Left ventricle myocardium inferior (tissue), 1 donor: Measurements from ENCODE around the gene ATF7. TPM values are rescaled to one million over a fixed set of nuclear protein-coding genes. Genes with fewer than 3 reads are reported as not detected.

ENCODE experiments used
- DNase-seq: peaks from one replicate; pipeline ENCODE4 v3.0.0-alpha.2; 2020
- H3K27ac ChIP-seq: fragments of 200-600 bp; replicated peaks from 2 replicates; pipeline ENCODE4 v1.8.0; 2021
- H3K27me3 ChIP-seq: fragments of 200-600 bp; 2 replicates; pipeline ENCODE4 v1.8.0; 2021; ENCODE audit warnings: low read depth
- H3K36me3 ChIP-seq: fragments of 200-600 bp; 2 replicates; pipeline ENCODE4 v1.8.0; 2021
- H3K4me1 ChIP-seq: fragments of 200-600 bp; 2 replicates; pipeline ENCODE4 v1.8.0; 2021
- H3K4me3 ChIP-seq: fragments of 200-600 bp; 2 replicates; pipeline ENCODE4 v1.8.0; 2021; ENCODE audit warnings: mild to moderate bottlenecking, moderate library complexity
- H3K9me3 ChIP-seq: fragments of 200-600 bp; replicated peaks from 2 replicates; pipeline ENCODE4 v1.8.0; 2021
- intact Hi-C: fragments of 100-400 bp; cut with micrococcal nuclease; formaldehyde crosslinking; loops from one replicate; pipeline ENCODE4 v1.11.0; 2022
- total RNA-seq: library from RNA; stranded (reverse); fragmentation: NEBNext Ultra II Directional; extraction: Animal tissue kit (Norgen Biotek cat#: 25700); gene quantifications from one replicate; pipeline ENCODE4 v1.2.1, GENCODE V29; 2021
- TF ChIP-seq, protein P1 (sequence below): fragments of 200-600 bp; IDR thresholded peaks from 2 replicates; pipeline ENCODE4 v1.8.0; 2021; ENCODE audit warnings: antibody characterized with exemption, mild to moderate bottlenecking, borderline replicate concordance
- donor health status: DM: no; HTN: yes; CAD: no; lungs with severe emphysema.

Gene ATF7
- total RNA-seq, 1 donor from 2014 or later = 29.8 TPM

DNA sequence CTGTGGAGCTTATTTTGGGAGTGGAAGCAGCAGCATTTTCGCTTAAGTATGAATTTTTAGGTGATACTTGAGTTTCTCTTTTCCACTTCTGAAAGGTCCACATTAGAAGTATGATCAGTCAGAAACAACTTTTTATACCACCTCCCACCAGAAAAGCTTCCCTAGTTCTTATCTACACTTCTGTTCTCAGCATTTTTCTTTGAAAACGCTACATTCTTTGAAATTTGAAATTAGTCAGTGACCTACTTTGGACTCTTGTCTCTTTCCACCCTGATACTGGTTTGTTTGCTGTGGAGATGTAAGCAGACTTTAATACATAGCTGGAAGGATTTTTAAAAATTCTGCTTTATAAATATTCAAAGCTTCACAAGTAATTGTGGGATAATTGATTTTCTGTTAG lies 152.1 kb downstream of the ATF7 start:
- Histone ChIP-seq H3K4me3 (no peak overlapping the region), H3K27me3 (no peaks in the 10 kb centered on the region), H3K36me3 (peaks cover 100% of the 10 kb centered on the region), H3K4me1 (peaks cover 100% of the 10 kb centered on the region), H3K9me3 (no peaks in the 10 kb centered on the region), H3K27ac (peak overlapping the region; percentile 34)
- intact Hi-C loops = no loop called here
- TF ChIP-seq, protein P1, sequence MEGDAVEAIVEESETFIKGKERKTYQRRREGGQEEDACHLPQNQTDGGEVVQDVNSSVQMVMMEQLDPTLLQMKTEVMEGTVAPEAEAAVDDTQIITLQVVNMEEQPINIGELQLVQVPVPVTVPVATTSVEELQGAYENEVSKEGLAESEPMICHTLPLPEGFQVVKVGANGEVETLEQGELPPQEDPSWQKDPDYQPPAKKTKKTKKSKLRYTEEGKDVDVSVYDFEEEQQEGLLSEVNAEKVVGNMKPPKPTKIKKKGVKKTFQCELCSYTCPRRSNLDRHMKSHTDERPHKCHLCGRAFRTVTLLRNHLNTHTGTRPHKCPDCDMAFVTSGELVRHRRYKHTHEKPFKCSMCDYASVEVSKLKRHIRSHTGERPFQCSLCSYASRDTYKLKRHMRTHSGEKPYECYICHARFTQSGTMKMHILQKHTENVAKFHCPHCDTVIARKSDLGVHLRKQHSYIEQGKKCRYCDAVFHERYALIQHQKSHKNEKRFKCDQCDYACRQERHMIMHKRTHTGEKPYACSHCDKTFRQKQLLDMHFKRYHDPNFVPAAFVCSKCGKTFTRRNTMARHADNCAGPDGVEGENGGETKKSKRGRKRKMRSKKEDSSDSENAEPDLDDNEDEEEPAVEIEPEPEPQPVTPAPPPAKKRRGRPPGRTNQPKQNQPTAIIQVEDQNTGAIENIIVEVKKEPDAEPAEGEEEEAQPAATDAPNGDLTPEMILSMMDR = no peak
- DNase-seq = no peak

DNA sequence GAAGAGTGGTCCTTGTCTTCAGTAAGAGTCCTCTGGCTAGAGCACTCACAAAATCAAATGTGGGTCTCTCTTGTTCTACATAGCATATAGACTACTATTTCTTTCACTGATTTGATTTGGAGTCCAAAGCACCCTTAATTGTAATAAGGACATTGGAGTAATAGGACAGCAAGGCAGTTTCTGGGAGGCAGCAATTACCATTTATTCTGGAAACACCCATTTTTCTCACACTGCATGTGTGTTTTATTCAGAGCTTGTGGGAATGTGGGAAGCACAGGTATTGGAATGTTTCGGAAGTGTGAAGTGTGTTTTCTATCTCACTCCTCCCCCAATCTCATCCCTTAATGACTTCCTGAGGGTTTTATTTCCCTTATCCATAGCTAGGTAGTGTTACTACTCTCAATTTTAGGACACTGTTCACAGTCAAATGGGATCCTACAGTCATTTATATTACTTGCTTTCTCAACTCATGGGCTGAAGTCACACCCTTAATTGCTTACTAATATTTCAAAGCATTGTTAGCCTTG lies 154.1 kb downstream of the ATF7 start:
- no peaks in the 10 kb centered on the region for H3K27me3 ChIP-seq
- TF ChIP-seq, protein P1 = no peak
- no peaks in the 10 kb centered on the region for H3K9me3 ChIP-seq
- H3K4me3 ChIP-seq = no peak overlapping the region
- intact Hi-C loops = no loop called here
- peaks cover 100% of the 10 kb centered on the region for H3K36me3 ChIP-seq
- no peak for DNase-seq
- peak overlapping the region; percentile 34 for H3K27ac ChIP-seq
- H3K4me1 ChIP-seq = peaks cover 98% of the 10 kb centered on the region

DNA sequence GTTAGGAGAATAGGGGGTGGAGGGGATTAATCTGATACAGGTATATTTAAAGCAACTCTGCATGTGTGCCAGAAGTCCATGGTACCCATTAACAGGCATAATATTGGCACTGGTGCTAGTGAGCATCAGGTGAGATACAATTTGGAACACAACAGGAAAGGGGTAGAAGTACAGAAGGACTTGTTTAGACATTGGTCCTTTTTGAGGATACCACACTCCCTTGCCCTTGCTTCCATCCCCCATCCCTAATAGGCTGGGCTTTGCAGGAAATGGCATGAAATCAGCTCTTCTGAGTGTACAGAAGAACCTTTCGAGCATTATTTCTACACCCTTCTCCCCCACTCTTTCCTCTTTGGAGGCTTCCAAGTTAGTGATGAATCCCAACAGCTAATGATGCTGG lies 157.9 kb downstream of the ATF7 start:
- no peak overlapping the region for H3K4me3 ChIP-seq
- no peak for DNase-seq
- TF ChIP-seq, protein P1 = no peak
- no peaks in the 10 kb centered on the region for H3K27me3 ChIP-seq
- peaks cover 98% of the 10 kb centered on the region for H3K4me1 ChIP-seq
- peaks cover 100% of the 10 kb centered on the region for H3K36me3 ChIP-seq
- H3K27ac ChIP-seq = peak overlapping the region; percentile 69
- intact Hi-C loops = no loop called here
- no peaks in the 10 kb centered on the region for H3K9me3 ChIP-seq

DNA sequence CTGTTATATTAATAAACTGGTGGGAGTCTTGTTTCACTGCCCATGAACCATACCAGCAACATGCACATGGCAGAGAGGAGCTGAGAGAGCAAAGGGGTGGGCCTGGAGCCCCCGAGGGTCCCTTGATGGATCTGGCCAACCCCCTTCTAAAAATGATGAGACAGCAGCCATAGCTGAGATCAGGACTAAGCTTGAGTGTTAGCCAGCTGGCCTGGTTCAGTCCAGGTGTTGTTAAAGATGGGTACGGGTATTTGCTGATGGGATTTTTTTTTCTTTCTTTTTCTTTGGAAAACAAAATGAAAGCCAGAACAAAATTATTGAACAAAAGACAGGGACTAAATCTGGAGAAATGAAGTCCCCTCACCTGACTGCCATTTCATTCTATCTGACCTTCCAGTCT lies 158.3 kb downstream of the ATF7 start:
- peaks cover 100% of the 10 kb centered on the region for H3K36me3 ChIP-seq
- TF ChIP-seq, protein P1 = no peak
- intact Hi-C loops = no loop called here
- no peak overlapping the region for H3K4me3 ChIP-seq
- no peaks in the 10 kb centered on the region for H3K9me3 ChIP-seq
- no peak for DNase-seq
- H3K27me3 ChIP-seq = no peaks in the 10 kb centered on the region
- peak overlapping the region; percentile 69 for H3K27ac ChIP-seq
- peaks cover 98% of the 10 kb centered on the region for H3K4me1 ChIP-seq

DNA sequence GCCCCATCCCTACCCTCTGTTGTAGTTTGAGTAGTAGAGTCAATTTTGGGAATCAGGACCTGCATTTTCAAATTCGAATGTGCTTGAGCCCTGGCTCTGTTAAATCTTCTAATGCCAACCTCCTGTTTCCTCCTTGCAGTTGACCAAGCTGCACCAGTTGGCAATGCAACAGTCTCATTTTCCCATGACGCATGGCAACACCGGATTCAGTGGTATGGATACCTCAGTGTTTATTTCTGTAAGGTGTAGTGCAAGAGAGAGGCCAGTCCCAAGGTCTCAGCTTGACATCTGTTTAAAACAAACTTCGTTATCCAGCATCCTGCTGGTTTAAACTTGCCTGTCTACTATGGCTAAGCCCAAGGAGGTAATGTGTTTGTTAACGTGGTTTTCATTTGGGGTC lies 159.1 kb downstream of the ATF7 start:
- peaks cover 100% of the 10 kb centered on the region for H3K36me3 ChIP-seq
- no peaks in the 10 kb centered on the region for H3K27me3 ChIP-seq
- peaks cover 98% of the 10 kb centered on the region for H3K4me1 ChIP-seq
- no peaks in the 10 kb centered on the region for H3K9me3 ChIP-seq
- intact Hi-C loops = no loop called here
- no peak overlapping the region for H3K4me3 ChIP-seq
- peak overlapping the region; percentile 69 for H3K27ac ChIP-seq
- TF ChIP-seq, protein P1 = no peak
- no peak for DNase-seq
